Measurements from ENCODE around the gene RNF2. TPM values are rescaled to one million over a fixed set of nuclear protein-coding genes. Genes with fewer than 3 reads are reported as not detected.
"Not testable (repeated sequence)": the region's sequence is repeated elsewhere in the genome, so short reads cannot be mapped to it uniquely, and the experiment has no call there.

RNF2 gene
- total RNA-seq, 1 experiment from 2014 or later = 39.1 TPM

GRCh38 chr1:185044981-185045813, at the start of gene RNF2 (continued):
- TF ChIP-seq CEBPB (IDR thresholded peaks at IDR 0.05; ENCODE audit: low read depth) = no peak
- no peak for TF ChIP-seq RAD21 (IDR thresholded peaks at IDR 0.05; ENCODE audit: low read depth)
- no peak for TF ChIP-seq ZNF274 (IDR thresholded peaks at IDR 0.05; ENCODE audit: low read depth, low read length)
- TF ChIP-seq FOSL1 (IDR thresholded peaks at IDR 0.05; ENCODE audit: low read depth) = no peak
- TF ChIP-seq ZFX (IDR thresholded peaks at IDR 0.05) = peak; percentile 49; the same call in 1 of the 2 replicates
- TF ChIP-seq EZH2 (IDR thresholded peaks at IDR 0.05) = no peak
- no peak for TF ChIP-seq TCF7L2 (IDR thresholded peaks at IDR 0.05; ENCODE audit: borderline replicate concordance, extremely low read depth, insufficient read depth, insufficient read length)

GRCh38 chr1:184999974-185000373, 45.4 kb upstream of the RNF2 start:
- CTCF ChIA-PET; intact Hi-C loops (cut with micrococcal nuclease); RAD21 ChIA-PET (ENCODE audit: low non-redundant PET in 1 of 2, low total read pairs in 2 of 2, uncharacterized antibody in 2 of 2, unreplicated experiment in 2 of 2); BruUV-seq (replicated peaks); H3K79me2 ChIP-seq (ENCODE audit: insufficient read depth, low read length); H3K9me3 ChIP-seq (ENCODE audit: control insufficient read depth in 1 of 2, insufficient read depth in 1 of 2, low read depth in 1 of 2, low read length in 2 of 2); H3K36me3 ChIP-seq (ENCODE audit: control insufficient read depth in 1 of 2, insufficient read depth in 2 of 2, low read length in 2 of 2); H2AFZ ChIP-seq (ENCODE audit: low read depth, low read length, poor library complexity, severe bottlenecking); DNase-seq (ENCODE audit: low read depth, low spot score); H3K4me2 ChIP-seq (ENCODE audit: low read length); POLR2A ChIA-PET; H3K27me3 ChIP-seq (ENCODE audit: insufficient read depth, low read length); H3K4me3 ChIP-seq (replicated peaks in 1 of 2; ENCODE audit: low read depth in 1 of 2, low read length in 2 of 2); H3K9me2 ChIP-seq (ENCODE audit: insufficient read depth); H3K9ac ChIP-seq (ENCODE audit: low read length); H3K4me1 ChIP-seq (ENCODE audit: control insufficient read depth in 1 of 2, insufficient read depth in 2 of 2, low read length in 2 of 2); ATAC-seq; H3K27ac ChIP-seq (ENCODE audit: low read depth, low read length); H4K20me1 ChIP-seq (ENCODE audit: insufficient read depth): not testable (repeated sequence)

- peak overlapping the region; percentile 41 to 54 for H3K4me3 ChIP-seq (replicated peaks in 1 of 2; ENCODE audit: low read depth in 1 of 2, low read length in 2 of 2)
- H2AFZ ChIP-seq (ENCODE audit: low read depth, low read length, poor library complexity, severe bottlenecking) = peak overlapping the region; percentile 24
- H3K9me2 ChIP-seq (ENCODE audit: insufficient read depth); H3K9me3 ChIP-seq (ENCODE audit: control insufficient read depth in 1 of 2, insufficient read depth in 1 of 2, low read depth in 1 of 2, low read length in 2 of 2); H4K20me1 ChIP-seq (ENCODE audit: insufficient read depth); DNase-seq (ENCODE audit: low read depth, low spot score); H3K27ac ChIP-seq (ENCODE audit: low read depth, low read length); BruUV-seq (replicated peaks); intact Hi-C loops (cut with micrococcal nuclease); H3K36me3 ChIP-seq (ENCODE audit: control insufficient read depth in 1 of 2, insufficient read depth in 2 of 2, low read length in 2 of 2); CTCF ChIA-PET; H3K27me3 ChIP-seq (ENCODE audit: insufficient read depth, low read length); H3K4me1 ChIP-seq (ENCODE audit: control insufficient read depth in 1 of 2, insufficient read depth in 2 of 2, low read length in 2 of 2); H3K79me2 ChIP-seq (ENCODE audit: insufficient read depth, low read length); POLR2A ChIA-PET; RAD21 ChIA-PET (ENCODE audit: low non-redundant PET in 1 of 2, low total read pairs in 2 of 2, uncharacterized antibody in 2 of 2, unreplicated experiment in 2 of 2): not testable (repeated sequence)
- peak overlapping the region; percentile 26; the same call in 1 of the 2 replicates for H3K9ac ChIP-seq (ENCODE audit: low read length)
- H3K4me2 ChIP-seq (ENCODE audit: low read length) = peak overlapping the region; percentile 77
- ATAC-seq = peak; percentile 81
These were observed 44.0 kb upstream of the RNF2 start for GRCh38 chr1:185001312-185001880.

Measured in HCT116 (cell line).